Measurements from ENCODE around the gene CRYBA2. TPM values are rescaled to one million over a fixed set of nuclear protein-coding genes. Genes with fewer than 3 reads are reported as not detected.

Gene CRYBA2
- total RNA-seq, 1 experiment from 2014 or later: not detected

GRCh38 chr2:219038600-219038999, 45.4 kb upstream of the CRYBA2 start:
- BruUV-seq (replicated peaks): no TSS peak
- intact Hi-C loops (cut with micrococcal nuclease): no loop called here
- Histone ChIP-seq H2AFZ (ENCODE audit: low read depth, low read length, poor library complexity, severe bottlenecking) (no peak overlapping the region), H3K9me3 (ENCODE audit: control insufficient read depth in 1 of 2, insufficient read depth in 1 of 2, low read depth in 1 of 2, low read length in 2 of 2) (no peaks in the 10 kb centered on the region), H4K20me1 (ENCODE audit: insufficient read depth) (no peaks in the 10 kb centered on the region), H3K36me3 (ENCODE audit: control insufficient read depth in 1 of 2, insufficient read depth in 2 of 2, low read length in 2 of 2) (no peaks in the 10 kb centered on the region), H3K79me2 (ENCODE audit: insufficient read depth, low read length) (no peaks in the 10 kb centered on the region), H3K9me2 (ENCODE audit: insufficient read depth) (no peaks in the 10 kb centered on the region), H3K4me3 (replicated peaks in 1 of 2; ENCODE audit: low read depth in 1 of 2, low read length in 2 of 2) (no peak overlapping the region), H3K4me2 (ENCODE audit: low read length) (no peak overlapping the region), H3K27ac (ENCODE audit: low read depth, low read length) (no peak overlapping the region), H3K9ac (ENCODE audit: low read length) (no peak overlapping the region), H3K4me1 (ENCODE audit: control insufficient read depth in 1 of 2, insufficient read depth in 2 of 2, low read length in 2 of 2) (no peaks in the 10 kb centered on the region), H3K27me3 (ENCODE audit: insufficient read depth, low read length) (peaks cover 32% of the 10 kb centered on the region; the same call in 1 of the 2 replicates)
- no peak for TF ChIP-seq CTCF (IDR thresholded peaks at IDR 0.05 in 2 of 3, conservative IDR thresholded peaks at IDR 0.05 in 1 of 3; ENCODE audit: borderline replicate concordance in 1 of 3, insufficient read depth in 1 of 3, low read depth in 2 of 3, low read length in 2 of 3)
- no peak for TF ChIP-seq REST (IDR thresholded peaks at IDR 0.05; ENCODE audit: low read depth)
- no peak for TF ChIP-seq RAD21 (IDR thresholded peaks at IDR 0.05; ENCODE audit: low read depth)
- TF ChIP-seq FOSL1 (IDR thresholded peaks at IDR 0.05; ENCODE audit: low read depth): no peak
- TF ChIP-seq ELF1 (IDR thresholded peaks at IDR 0.05; ENCODE audit: borderline replicate concordance, low read depth): no peak
- TF ChIP-seq JUND (IDR thresholded peaks at IDR 0.05): no peak
- no peak for TF ChIP-seq EZH2 (IDR thresholded peaks at IDR 0.05)
- no peak for TF ChIP-seq SIN3A (IDR thresholded peaks at IDR 0.05; ENCODE audit: low read depth)
- no peak for TF ChIP-seq SRF (IDR thresholded peaks at IDR 0.05; ENCODE audit: low read depth)
- no peak for TF ChIP-seq EGR1 (IDR thresholded peaks at IDR 0.05; ENCODE audit: low read depth)
- no peak for TF ChIP-seq YY1 (IDR thresholded peaks at IDR 0.05; ENCODE audit: extremely low read depth, insufficient replicate concordance, low read depth, low read length)
- no peak for TF ChIP-seq SP1 (IDR thresholded peaks at IDR 0.05; ENCODE audit: low read depth)
- ChIA-PET POLR2A (no interaction called here), CTCF (interaction anchor here (3.5 kb wide), 1 partner anchor 9 kb away, joined by 21 read pairs; no protein-coding TSS in a partner anchor), RAD21 (ENCODE audit: low non-redundant PET in 1 of 2, low total read pairs in 2 of 2, uncharacterized antibody in 2 of 2, unreplicated experiment in 2 of 2) (no interaction called here)
- DNase-seq (ENCODE audit: low read depth, low spot score): no peak
- no peak for ATAC-seq

Data from HCT116 (cell line).